DOHH2 (cell line): ENCODE results near the gene GUCY1A1.

Source experiments
- EZH2phosphoT487 ChIP-seq: fragments of 200-600 bp; sonication (generic); IDR thresholded peaks from 2 replicates; pipeline ENCODE4 v1.6.1; 2017; ENCODE audit warnings: borderline replicate concordance, mild to moderate bottlenecking, antibody characterized with exemption, low read length, moderate library complexity, mixed read lengths
- TF ChIP-seq, protein P1 (sequence below): fragments of 200-600 bp; sonication (generic); IDR thresholded peaks from one replicate; pipeline ENCODE4 v1.5.1; 2014; ENCODE audit warnings: antibody characterized with exemption, mild to moderate bottlenecking, low read depth, low read length; ENCODE audit not compliant: poor library complexity, severe bottlenecking

- TF ChIP-seq, protein P1, sequence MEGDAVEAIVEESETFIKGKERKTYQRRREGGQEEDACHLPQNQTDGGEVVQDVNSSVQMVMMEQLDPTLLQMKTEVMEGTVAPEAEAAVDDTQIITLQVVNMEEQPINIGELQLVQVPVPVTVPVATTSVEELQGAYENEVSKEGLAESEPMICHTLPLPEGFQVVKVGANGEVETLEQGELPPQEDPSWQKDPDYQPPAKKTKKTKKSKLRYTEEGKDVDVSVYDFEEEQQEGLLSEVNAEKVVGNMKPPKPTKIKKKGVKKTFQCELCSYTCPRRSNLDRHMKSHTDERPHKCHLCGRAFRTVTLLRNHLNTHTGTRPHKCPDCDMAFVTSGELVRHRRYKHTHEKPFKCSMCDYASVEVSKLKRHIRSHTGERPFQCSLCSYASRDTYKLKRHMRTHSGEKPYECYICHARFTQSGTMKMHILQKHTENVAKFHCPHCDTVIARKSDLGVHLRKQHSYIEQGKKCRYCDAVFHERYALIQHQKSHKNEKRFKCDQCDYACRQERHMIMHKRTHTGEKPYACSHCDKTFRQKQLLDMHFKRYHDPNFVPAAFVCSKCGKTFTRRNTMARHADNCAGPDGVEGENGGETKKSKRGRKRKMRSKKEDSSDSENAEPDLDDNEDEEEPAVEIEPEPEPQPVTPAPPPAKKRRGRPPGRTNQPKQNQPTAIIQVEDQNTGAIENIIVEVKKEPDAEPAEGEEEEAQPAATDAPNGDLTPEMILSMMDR, result no peak
- TF ChIP-seq EZH2phosphoT487, result no peak
Observed at GRCh38 chr4:155768370-155768769, 101.7 kb downstream of the GUCY1A1 start.
